ENCODE data around the gene TUT1. TPM values are rescaled to one million over a fixed set of nuclear protein-coding genes. Genes with fewer than 3 reads are reported as not detected.
"Not testable (repeated sequence)": the region's sequence is repeated elsewhere in the genome, so short reads cannot be mapped to it uniquely, and the experiment has no call there.

TUT1 gene
- total RNA-seq, 6 donors from 2014 or later: 5.3 to 25.4 (median 11.7) TPM

DNA sequence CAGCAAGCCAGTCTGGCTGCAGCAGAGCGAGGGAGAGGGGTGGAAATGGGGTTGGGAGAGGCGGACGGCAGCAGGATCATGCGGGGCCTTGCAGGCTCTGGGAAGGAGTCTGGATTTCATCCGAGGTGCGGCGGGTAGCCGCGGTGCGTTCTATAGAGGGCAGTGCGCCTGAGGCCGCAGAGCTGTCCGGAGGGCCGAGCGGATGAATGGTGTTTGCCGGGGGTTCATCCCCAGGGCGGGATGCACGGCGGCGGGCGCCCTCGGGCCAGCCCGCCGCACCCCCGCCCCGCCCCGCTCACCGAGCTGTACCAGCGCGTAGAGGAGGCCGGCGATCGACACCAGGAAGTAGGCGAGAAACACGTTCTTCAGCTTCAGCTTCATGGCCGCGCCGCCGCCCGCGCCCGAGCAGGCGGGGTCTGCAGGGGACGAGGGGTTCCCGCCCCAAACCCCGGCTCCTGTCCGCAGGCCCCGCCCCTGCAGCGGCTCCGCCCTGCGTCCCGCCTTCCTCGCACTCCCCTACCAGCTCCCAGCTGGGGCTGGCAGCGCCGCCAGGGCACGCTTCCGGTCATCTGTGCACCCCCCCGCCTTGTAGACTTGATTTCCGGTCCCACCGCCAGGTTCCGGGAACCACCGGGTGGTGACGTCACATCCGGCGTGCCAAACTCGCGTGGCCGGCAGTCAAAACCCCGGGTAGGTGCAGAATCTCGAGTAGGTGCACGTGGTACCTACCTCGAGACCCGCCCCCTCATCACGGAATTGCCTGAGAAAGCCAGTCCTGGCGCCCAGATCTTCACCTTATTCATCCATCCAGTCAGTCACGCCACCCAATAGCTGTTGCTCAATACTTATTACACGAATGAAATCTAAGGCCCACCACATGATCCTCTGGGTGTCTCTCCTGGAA lies 30.5 kb upstream of the TUT1 start, which contains the start of gene B3GAT3:
Gene B3GAT3, minus strand, starts transcription at position 420 of the 904 bp plus-strand sequence. Its CDS starts 39 bp downstream, at position 381.
- 1% methylated on average over 24 to 64 of the region's 77 CpGs for WGBS, 2 donors
- Histone ChIP-seq H3K36me3 (peaks cover 18 to 29% (median 24%) of the 10 kb centered on the region in 4 donors), H3K4me3 (peak within 1 kb of the TSS; percentile 67 to 75 (median 70)), H3K27me3 (no peaks in the 10 kb centered on the region), H3K27ac (peak within 1 kb of the TSS; percentile 82 to 90 (median 87)), H3K4me1 (peaks cover 11 to 20% (median 17%) of the 10 kb centered on the region in 4 donors), H3K9me3 (no peaks in the 10 kb centered on the region)
- DNase-seq: peak; percentile 99 to 100
- peak in 3 of 4 donors; percentile 88 to 94 (median 93) for TF ChIP-seq EP300 (IDR thresholded peaks at IDR 0.05)
- peak; percentile 95 to 99 for TF ChIP-seq POLR2AphosphoS5 (IDR thresholded peaks at IDR 0.05)
- TF ChIP-seq, protein P1, sequence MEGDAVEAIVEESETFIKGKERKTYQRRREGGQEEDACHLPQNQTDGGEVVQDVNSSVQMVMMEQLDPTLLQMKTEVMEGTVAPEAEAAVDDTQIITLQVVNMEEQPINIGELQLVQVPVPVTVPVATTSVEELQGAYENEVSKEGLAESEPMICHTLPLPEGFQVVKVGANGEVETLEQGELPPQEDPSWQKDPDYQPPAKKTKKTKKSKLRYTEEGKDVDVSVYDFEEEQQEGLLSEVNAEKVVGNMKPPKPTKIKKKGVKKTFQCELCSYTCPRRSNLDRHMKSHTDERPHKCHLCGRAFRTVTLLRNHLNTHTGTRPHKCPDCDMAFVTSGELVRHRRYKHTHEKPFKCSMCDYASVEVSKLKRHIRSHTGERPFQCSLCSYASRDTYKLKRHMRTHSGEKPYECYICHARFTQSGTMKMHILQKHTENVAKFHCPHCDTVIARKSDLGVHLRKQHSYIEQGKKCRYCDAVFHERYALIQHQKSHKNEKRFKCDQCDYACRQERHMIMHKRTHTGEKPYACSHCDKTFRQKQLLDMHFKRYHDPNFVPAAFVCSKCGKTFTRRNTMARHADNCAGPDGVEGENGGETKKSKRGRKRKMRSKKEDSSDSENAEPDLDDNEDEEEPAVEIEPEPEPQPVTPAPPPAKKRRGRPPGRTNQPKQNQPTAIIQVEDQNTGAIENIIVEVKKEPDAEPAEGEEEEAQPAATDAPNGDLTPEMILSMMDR (IDR thresholded peaks at IDR 0.05): peak in 5 of 6 experiments; percentile 12 to 59 (median 41)
- peak in 2 of 4 donors; percentile 65 to 87 for TF ChIP-seq POLR2A (IDR thresholded peaks at IDR 0.05)
- peak; percentile 99 for ATAC-seq (ENCODE audit: low FRiP score in 2 of 2)

DNA sequence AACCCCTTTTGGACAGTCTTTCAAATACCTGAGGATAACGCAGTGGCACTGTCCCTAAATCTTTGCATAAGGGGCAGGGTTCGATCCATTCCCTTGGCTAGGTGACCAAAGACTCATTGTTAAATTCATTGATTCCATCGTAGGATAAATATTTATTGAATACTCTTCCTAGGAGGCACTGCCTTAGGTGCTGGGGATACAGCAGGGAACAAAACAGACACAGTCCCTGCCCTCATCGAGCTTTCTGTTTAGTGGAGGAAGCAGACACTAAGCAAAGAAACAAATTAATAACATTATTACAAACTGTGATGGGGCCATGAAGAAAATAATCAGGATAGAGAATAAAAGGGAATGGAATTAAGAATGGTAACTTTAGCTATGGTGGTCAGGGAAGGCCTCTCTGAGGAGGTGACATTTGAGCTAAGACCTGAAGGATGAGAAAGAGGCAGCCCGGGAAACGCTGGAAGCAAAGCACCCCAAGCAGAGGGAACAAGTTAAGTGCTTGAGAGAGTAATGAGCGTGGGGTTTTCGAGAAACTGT lies 29.8 kb upstream of the TUT1 start:
- TF ChIP-seq POLR2A (IDR thresholded peaks at IDR 0.05): no peak
- TF ChIP-seq, protein P1 (IDR thresholded peaks at IDR 0.05): no peak
- H3K4me1 ChIP-seq: peaks cover 11 to 20% (median 17%) of the 10 kb centered on the region in 4 donors
- H3K27me3 ChIP-seq: no peaks in the 10 kb centered on the region
- H3K9me3 ChIP-seq: no peaks in the 10 kb centered on the region
- H3K36me3 ChIP-seq: peaks cover 12 to 29% (median 21%) of the 10 kb centered on the region in 4 donors
- DNase-seq (no peak), ATAC-seq (ENCODE audit: low FRiP score in 2 of 2) (no peak)
- WGBS, 2 donors: 29 to 31% methylated on average over 8 of the region's 8 CpGs
- peak overlapping the region; percentile 82 to 90 (median 87) for H3K27ac ChIP-seq
- peak overlapping the region; percentile 67 to 75 (median 70) for H3K4me3 ChIP-seq

DNA sequence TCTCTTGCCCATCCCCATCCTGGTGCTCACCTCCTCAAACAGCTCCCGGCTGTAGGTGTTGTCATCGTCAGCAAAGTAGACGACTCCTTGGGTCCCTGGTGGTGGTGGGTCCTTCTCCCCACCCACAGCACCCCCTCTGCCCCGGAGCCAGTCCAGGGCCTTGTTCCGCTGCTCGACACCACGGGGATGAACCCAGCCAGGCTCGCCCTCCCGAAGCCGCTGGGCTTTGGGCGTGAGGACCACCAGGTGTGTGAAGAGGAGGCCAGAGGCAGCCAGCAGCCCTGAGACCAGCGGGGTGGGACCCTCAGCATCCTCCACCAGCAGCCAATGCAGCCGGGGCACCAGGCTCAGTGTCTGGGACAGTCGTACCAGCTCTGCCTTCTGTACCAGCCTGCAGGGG lies 25.6 kb upstream of the TUT1 start:
- not testable (repeated sequence) for H3K4me3 ChIP-seq; H3K27me3 ChIP-seq; ATAC-seq (ENCODE audit: low FRiP score in 2 of 2); H3K9me3 ChIP-seq; H3K27ac ChIP-seq; DNase-seq
- Histone ChIP-seq H3K36me3 (peaks cover 0 to 28% (median 15%) of the 10 kb centered on the region in 4 donors), H3K4me1 (peaks cover 11 to 25% (median 16%) of the 10 kb centered on the region in 4 donors)
- 100% methylated on average over 7 of the region's 14 CpGs; no CpG with 5 or more reads in 1 of the 2 donors for WGBS, 2 donors

DNA sequence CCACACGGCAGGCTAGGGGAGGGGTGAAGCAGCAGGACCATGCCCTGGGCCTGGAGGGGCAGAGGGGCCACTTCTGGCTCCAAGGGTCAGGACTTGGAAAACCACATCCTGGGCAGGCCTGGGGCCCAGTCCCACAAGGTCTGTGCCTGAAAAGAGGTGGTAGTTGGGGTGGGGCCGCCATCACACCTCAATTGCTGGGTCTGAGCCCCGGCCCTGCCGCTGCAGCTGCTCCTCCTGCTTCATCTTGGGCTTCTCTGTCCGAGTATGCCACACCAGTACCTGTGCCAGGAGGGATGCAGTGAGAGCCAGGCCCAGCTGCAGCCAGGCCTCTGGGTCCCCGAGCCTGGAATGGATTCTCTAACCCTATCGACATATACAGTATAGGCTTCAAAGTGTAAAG lies 24.2 kb upstream of the TUT1 start:
- Histone ChIP-seq H3K4me3 (no peak overlapping the region), H3K27ac (no peak overlapping the region), H3K36me3 (peaks cover 3 to 33% (median 15%) of the 10 kb centered on the region in 4 donors), H3K27me3 (no peaks in the 10 kb centered on the region), H3K4me1 (peaks cover 18 to 29% (median 21%) of the 10 kb centered on the region in 4 donors), H3K9me3 (no peaks in the 10 kb centered on the region)
- DNase-seq (peak in 1 of 2 donors; percentile 58), ATAC-seq (ENCODE audit: low FRiP score in 2 of 2) (no peak)
- TF ChIP-seq, protein P1 (IDR thresholded peaks at IDR 0.05): no peak
- TF ChIP-seq EP300 (IDR thresholded peaks at IDR 0.05) (no peak), POLR2AphosphoS5 (IDR thresholded peaks at IDR 0.05) (no peak), POLR2A (IDR thresholded peaks at IDR 0.05) (no peak)
- 92 to 95% methylated on average over 4 to 7 of the region's 7 CpGs for WGBS, 2 donors

DNA sequence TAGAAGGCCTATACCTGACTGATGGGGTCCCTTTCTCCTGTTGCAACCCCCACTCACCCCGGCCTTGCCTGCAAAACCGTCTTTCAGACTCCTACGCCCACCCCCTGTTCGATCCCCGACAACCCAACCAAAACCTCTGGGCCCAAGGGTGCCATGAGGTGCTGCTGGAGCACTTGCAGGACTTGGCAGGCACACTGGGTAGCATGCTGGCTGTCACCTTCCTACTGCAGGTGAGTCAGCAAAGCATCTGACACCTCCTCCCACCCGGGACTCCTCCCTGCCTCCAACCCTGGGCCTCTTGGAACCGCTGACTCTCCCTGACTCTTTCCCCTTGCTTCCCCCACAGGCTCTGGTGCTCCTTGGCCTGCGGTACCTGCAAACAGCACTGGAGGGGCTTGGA lies 23.0 kb upstream of the TUT1 start:
- 82 to 84% methylated on average over 7 to 8 of the region's 8 CpGs for WGBS, 2 donors
- Histone ChIP-seq H3K27me3 (no peaks in the 10 kb centered on the region), H3K36me3 (peaks cover 3 to 45% (median 15%) of the 10 kb centered on the region in 4 donors), H3K4me3 (no peak overlapping the region), H3K4me1 (peaks cover 17 to 26% (median 20%) of the 10 kb centered on the region in 4 donors), H3K27ac (peak overlapping the region in 3 of 4 donors; percentile 95 to 99 (median 99)), H3K9me3 (no peaks in the 10 kb centered on the region)
- ATAC-seq (ENCODE audit: low FRiP score in 2 of 2) (no peak), DNase-seq (no peak)
- TF ChIP-seq POLR2A (IDR thresholded peaks at IDR 0.05): no peak
- TF ChIP-seq, protein P1 (IDR thresholded peaks at IDR 0.05): no peak
- TF ChIP-seq POLR2AphosphoS5 (IDR thresholded peaks at IDR 0.05): no peak
- TF ChIP-seq EP300 (IDR thresholded peaks at IDR 0.05): no peak

Measured in upper lobe of left lung (tissue), 6 donors.